DOHH2 (cell line): ENCODE results near the gene LSAMP.

Experiments used
- CTCF ChIP-seq: fragments of 200-600 bp; sonication (generic); IDR thresholded peaks from one replicate; pipeline ENCODE4 v1.5.1; 2014; ENCODE audit warnings: antibody characterized with exemption, mild to moderate bottlenecking, low read depth, low read length; ENCODE audit not compliant: poor library complexity, severe bottlenecking
- EZH2phosphoT487 ChIP-seq: fragments of 200-600 bp; sonication (generic); IDR thresholded peaks from 2 replicates; pipeline ENCODE4 v1.6.1; 2017; ENCODE audit warnings: borderline replicate concordance, mild to moderate bottlenecking, antibody characterized with exemption, low read length, moderate library complexity, mixed read lengths

- TF ChIP-seq EZH2phosphoT487 (no peak), CTCF (no peak)
Measured at GRCh38 chr3:116145613-116146012, 299.7 kb downstream of the LSAMP start.
